Erythroblast (primary cell): ENCODE results near the gene TSC22D2.

Source experiments
- GATA1 ChIP-seq: IDR thresholded peaks from 2 replicates; pipeline ENCODE4 v1.6.1; 2011; ENCODE audit warnings: low read depth, mild to moderate bottlenecking, control low read depth, low read length, moderate library complexity
- POLR2A ChIP-seq: IDR thresholded peaks from 2 replicates; pipeline ENCODE4 v1.6.1; 2011; ENCODE audit warnings: mild to moderate bottlenecking, low read length

- TF ChIP-seq GATA1 (no peak), POLR2A (no peak)
Measured at GRCh38 chr3:150390087-150390486, 18.0 kb upstream of the TSC22D2 start.
